Neuronal stem cell (in vitro differentiated cells): ENCODE measurements around the gene ACO2.

Experiments
- DNase-seq: peaks from one replicate; pipeline ENCODE4 v3.0.0-alpha.2; 2013; ENCODE audit warnings: low spot score
- H2AFZ ChIP-seq: one replicate; pipeline ENCODE4 v1.6.1; 2013; ENCODE audit warnings: mild to moderate bottlenecking, low read length, inconsistent platforms
- H2AK5ac ChIP-seq: 2 replicates; pipeline ENCODE4 v1.6.1; 2013; ENCODE audit warnings: low read depth, mild to moderate bottlenecking, inconsistent platforms, low read length, moderate library complexity, mixed read lengths
- H2BK120ac ChIP-seq: 2 replicates; pipeline ENCODE4 v1.6.1; 2013; ENCODE audit warnings: low read depth, mild to moderate bottlenecking, inconsistent platforms, low read length, moderate library complexity, mixed read lengths
- H2BK12ac ChIP-seq: one replicate; pipeline ENCODE4 v1.6.1; 2013; ENCODE audit warnings: low read length, inconsistent platforms
- H2BK15ac ChIP-seq: 2 replicates; pipeline ENCODE4 v1.6.1; 2013; ENCODE audit warnings: mild to moderate bottlenecking, low read length, inconsistent platforms, mixed read lengths
- H2BK5ac ChIP-seq: one replicate; pipeline ENCODE4 v1.6.1; 2013; ENCODE audit warnings: inconsistent platforms, mild to moderate bottlenecking, low read length, moderate library complexity
- H3K14ac ChIP-seq: one replicate; pipeline ENCODE4 v1.6.1; 2013; ENCODE audit warnings: low read length, inconsistent platforms
- H3K18ac ChIP-seq: 2 replicates; pipeline ENCODE4 v1.6.1; 2013; ENCODE audit warnings: low read length, inconsistent platforms
- H3K23ac ChIP-seq: 2 replicates; pipeline ENCODE4 v1.6.1; 2013; ENCODE audit warnings: low read depth, mild to moderate bottlenecking, mixed read lengths, low read length, inconsistent platforms; ENCODE audit not compliant: poor library complexity
- H3K27ac ChIP-seq: replicated peaks from 3 replicates; pipeline ENCODE4 v1.5.1; 2013; ENCODE audit warnings: low read length, inconsistent platforms
- H3K27me3 ChIP-seq, 3 experiments: 2 replicates each; pipeline ENCODE4 v1.6.1; 2013; ENCODE audit warnings: low read length in 3 of 3, mild to moderate bottlenecking in 2 of 3, inconsistent platforms in 1 of 3, low read depth in 1 of 3, mixed read lengths in 1 of 3, moderate library complexity in 1 of 3; ENCODE audit not compliant: control insufficient read depth in 3 of 3, insufficient read depth in 3 of 3
- H3K36me3 ChIP-seq, 2 donors: replicated peaks in 1 of 2; 2 replicates each; pipeline ENCODE4 v1.6.1; 2013; ENCODE audit warnings: low read length in 2 of 2; ENCODE audit not compliant: control insufficient read depth in 2 of 2, insufficient read depth in 2 of 2
- H3K4ac ChIP-seq: 2 replicates; pipeline ENCODE4 v1.6.1; 2013; ENCODE audit warnings: inconsistent platforms, mild to moderate bottlenecking, low read length, moderate library complexity
- H3K4me1 ChIP-seq, 2 donors: 1 replicate in 1 of 2; 2 replicates in 1 of 2; pipeline ENCODE4 v1.6.1; 2013; ENCODE audit warnings: low read length in 2 of 2, low read depth in 1 of 2; ENCODE audit not compliant: control insufficient read depth in 2 of 2, insufficient read depth in 1 of 2
- H3K4me2 ChIP-seq: one replicate; pipeline ENCODE4 v1.6.1; 2013; ENCODE audit warnings: mild to moderate bottlenecking, low read length, inconsistent platforms; ENCODE audit not compliant: insufficient read depth, poor library complexity, severe bottlenecking
- H3K4me3 ChIP-seq, 2 donors: 2 replicates each; pipeline ENCODE4 v1.5.1; 2013; ENCODE audit warnings: low read length in 2 of 2, mild to moderate bottlenecking in 2 of 2, inconsistent platforms in 1 of 2, moderate library complexity in 1 of 2
- H3K79me1 ChIP-seq: one replicate; pipeline ENCODE4 v1.6.1; 2013; ENCODE audit warnings: low read depth, mild to moderate bottlenecking, inconsistent platforms, low read length, moderate library complexity
- H3K9ac ChIP-seq: one replicate; pipeline ENCODE4 v1.6.1; 2013; ENCODE audit warnings: mild to moderate bottlenecking, low read depth, low read length, inconsistent platforms; ENCODE audit not compliant: poor library complexity
- H3K9me3 ChIP-seq, 2 donors: replicated peaks in 1 of 2; 2 replicates each; pipeline versions ENCODE3 to v1.6.1; 2013; ENCODE audit warnings: low read length in 2 of 2, mild to moderate bottlenecking in 2 of 2, inconsistent platforms in 1 of 2, low read depth in 1 of 2, mixed read lengths in 1 of 2, moderate library complexity in 1 of 2; ENCODE audit not compliant: control insufficient read depth in 2 of 2, insufficient read depth in 1 of 2
- H4K8ac ChIP-seq: one replicate; pipeline ENCODE4 v1.6.1; 2013; ENCODE audit warnings: low read depth, mild to moderate bottlenecking, inconsistent platforms, low read length, moderate library complexity
- H4K91ac ChIP-seq: one replicate; pipeline ENCODE4 v1.6.1; 2013; ENCODE audit warnings: low read length, low read depth, mild to moderate bottlenecking, inconsistent platforms; ENCODE audit not compliant: poor library complexity
- WGBS, 2 donors: extraction: QIAGEN DNeasy Blood & Tissue Kit; methylation state at CpG; one replicate each; pipeline ENCODE4 v1.1.7; 2013; ENCODE audit warnings: missing lambda C conversion rate in 2 of 2, mixed read lengths in 1 of 2; ENCODE audit not compliant: insufficient read length in 2 of 2, insufficient replicate concordance in 1 of 2; ENCODE audit errors: extremely low coverage in 2 of 2; 5-methylcytosine and 5-hydroxymethylcytosine counted together

ACO2 gene

DNA sequence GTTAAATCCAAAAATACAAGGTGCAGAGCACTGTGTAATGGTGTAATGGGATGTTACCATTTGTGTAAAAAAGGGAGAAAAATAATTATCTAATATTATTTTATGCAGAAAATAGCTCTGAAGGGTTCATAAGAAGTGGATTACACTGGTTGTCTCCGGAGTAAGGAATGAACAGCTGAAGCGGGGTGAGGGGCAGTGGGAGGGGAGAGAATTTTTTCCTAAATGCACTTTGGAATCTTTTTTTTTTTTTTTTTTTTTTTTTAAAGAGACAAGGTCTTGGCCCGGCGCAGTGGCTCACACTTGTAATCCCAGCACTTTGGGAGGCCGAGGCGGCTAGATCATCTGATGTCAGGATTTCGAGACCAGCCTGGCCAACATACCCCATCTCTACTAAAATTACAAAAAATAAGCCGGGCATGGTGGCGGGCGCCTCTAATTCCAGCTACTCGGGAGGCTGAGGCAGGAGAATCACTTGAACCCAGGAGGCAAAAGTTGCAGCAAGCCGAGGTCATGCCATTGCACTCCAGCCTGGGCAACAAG lies 82.1 kb downstream of the ACO2 start:
- Histone ChIP-seq H3K4me1 (peaks cover 2 to 8% of the 10 kb centered on the region in 2 donors), H3K4ac (no peak overlapping the region), H2BK120ac (no peak overlapping the region), H3K27me3 (no peaks in the 10 kb centered on the region), H2AFZ (no peak overlapping the region), H2AK5ac (no peak overlapping the region), H2BK12ac (no peak overlapping the region), H2BK5ac (no peak overlapping the region), H3K18ac (no peak overlapping the region), H3K23ac (no peak overlapping the region), H3K14ac (no peak overlapping the region), H3K27ac (no peak overlapping the region), H3K79me1 (no peaks in the 10 kb centered on the region), H3K4me2 (no peak overlapping the region), H4K91ac (no peak overlapping the region), H3K9me3 (no peaks in the 10 kb centered on the region), H4K8ac (no peak overlapping the region), H3K4me3 (no peak overlapping the region), H2BK15ac (no peak overlapping the region), H3K9ac (no peak overlapping the region), H3K36me3 (no peaks in the 10 kb centered on the region)
- no peak for DNase-seq
- no CpG with 5 or more reads among the region's 12 CpGs for WGBS, 2 donors

DNA sequence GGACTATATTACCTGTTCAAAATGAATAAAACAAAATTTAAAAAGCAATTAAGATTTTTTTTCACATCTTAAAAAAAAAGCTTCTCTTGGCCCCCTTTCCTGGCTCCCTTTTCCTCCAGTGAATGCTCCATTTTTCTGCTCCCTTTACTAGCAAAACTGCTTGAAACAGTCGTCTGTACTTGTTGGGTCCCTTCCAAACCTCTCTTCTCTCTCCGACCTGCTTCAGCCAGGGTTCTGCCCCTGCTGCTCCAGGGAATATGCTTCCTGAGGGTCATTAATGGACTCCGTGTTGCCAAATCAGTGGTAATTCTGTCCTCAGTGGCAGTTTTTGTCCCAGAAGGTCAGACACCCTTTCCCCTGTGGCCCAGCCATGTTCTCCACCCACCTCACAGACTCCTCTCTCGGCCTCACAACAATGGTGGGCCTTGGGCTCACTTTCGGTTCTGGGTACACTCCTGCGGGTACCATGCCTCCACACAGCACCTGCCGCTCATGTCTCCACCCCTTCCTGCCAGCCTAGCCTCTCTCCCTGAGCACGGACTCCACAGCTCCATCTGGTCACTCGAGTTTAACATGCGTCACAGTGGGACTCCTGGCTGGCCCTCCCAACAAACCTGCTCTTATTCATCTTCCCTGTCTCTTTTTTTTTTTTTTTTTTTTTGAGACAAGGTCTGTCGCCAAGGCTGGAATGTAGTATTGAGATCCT lies 83.1 kb downstream of the ACO2 start:
- WGBS, 2 donors = no CpG with 5 or more reads among the region's 11 CpGs
- no peaks in the 10 kb centered on the region for H3K27me3 ChIP-seq

DNA sequence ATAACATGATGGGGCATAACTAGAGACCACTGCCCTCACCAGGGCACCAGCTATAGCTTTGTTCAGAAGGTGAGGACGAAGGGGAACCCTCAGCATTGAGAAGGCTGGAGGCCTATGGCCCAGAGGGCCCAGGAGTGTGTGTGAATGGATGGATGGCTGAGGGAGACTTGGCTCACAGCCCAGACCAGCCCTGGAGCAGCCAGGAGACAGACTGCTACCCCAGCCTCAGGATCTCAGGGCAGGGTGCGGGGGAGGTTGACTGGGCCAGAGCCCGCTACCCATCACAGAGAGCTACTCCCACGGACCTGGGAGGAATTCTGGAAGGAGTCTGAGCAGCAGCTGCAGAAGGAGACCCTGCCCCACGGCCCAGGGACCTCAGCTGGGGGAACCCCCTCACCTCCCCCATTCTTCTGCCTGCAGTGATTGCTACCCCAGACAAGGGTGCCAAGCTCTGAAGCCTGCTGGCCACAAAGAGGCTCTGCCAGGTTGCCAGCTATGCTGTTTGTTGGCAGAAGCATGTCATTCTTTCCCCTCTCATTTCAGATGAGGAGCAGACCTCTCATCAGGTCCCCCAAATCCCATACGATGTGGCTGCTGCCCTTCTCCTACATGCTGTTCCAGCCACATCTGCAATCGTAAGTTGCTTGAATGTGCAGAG lies 86.5 kb downstream of the ACO2 start:
- peak overlapping the region; percentile 45 for H2AFZ ChIP-seq
- peaks cover 16 to 27% of the 10 kb centered on the region in 2 donors for H3K4me1 ChIP-seq
- H2BK15ac ChIP-seq = peak overlapping the region; percentile 69
- H4K91ac ChIP-seq = no peak overlapping the region
- no peaks in the 10 kb centered on the region for H3K9me3 ChIP-seq
- H3K4ac ChIP-seq = no peak overlapping the region
- H3K36me3 ChIP-seq = no peaks in the 10 kb centered on the region
- no peak overlapping the region for H3K27ac ChIP-seq
- H4K8ac ChIP-seq = no peak overlapping the region
- peak overlapping the region; percentile 16 for H2AK5ac ChIP-seq
- peak overlapping the region; percentile 11 for H3K18ac ChIP-seq
- no peaks in the 10 kb centered on the region for H3K27me3 ChIP-seq
- no peak overlapping the region for H3K4me3 ChIP-seq
- no peak overlapping the region for H3K23ac ChIP-seq
- no CpG with 5 or more reads among the region's 7 CpGs for WGBS, 2 donors
- H2BK120ac ChIP-seq = peak overlapping the region; percentile 24
- H3K14ac ChIP-seq = no peak overlapping the region
- H3K9ac ChIP-seq = no peak overlapping the region
- no peak overlapping the region for H2BK12ac ChIP-seq
- DNase-seq = no peak
- H3K4me2 ChIP-seq = no peak overlapping the region
- H2BK5ac ChIP-seq = peak overlapping the region; percentile 10
- H3K79me1 ChIP-seq = no peaks in the 10 kb centered on the region

More for the DNA sequence above, 83.1 kb downstream of the ACO2 start:
- H3K14ac ChIP-seq = no peak overlapping the region
- H3K36me3 ChIP-seq = no peaks in the 10 kb centered on the region
- no peaks in the 10 kb centered on the region for H3K9me3 ChIP-seq
- H2BK15ac ChIP-seq = no peak overlapping the region
- H2AK5ac ChIP-seq = peak overlapping the region; percentile 1
- no peak overlapping the region for H2BK120ac ChIP-seq
- no peak overlapping the region for H3K9ac ChIP-seq
- H3K23ac ChIP-seq = no peak overlapping the region
- no peak overlapping the region for H4K8ac ChIP-seq
- H3K4ac ChIP-seq = no peak overlapping the region
- H3K27ac ChIP-seq = no peak overlapping the region
- H3K4me1 ChIP-seq = peaks cover 4 to 11% of the 10 kb centered on the region in 2 donors
- H3K4me2 ChIP-seq = no peak overlapping the region
- H3K79me1 ChIP-seq = no peaks in the 10 kb centered on the region
- H3K4me3 ChIP-seq = no peak overlapping the region
- no peak for DNase-seq
- no peak overlapping the region for H2BK5ac ChIP-seq
- H3K18ac ChIP-seq = peak overlapping the region; percentile 62
- peak overlapping the region; percentile 52 for H2AFZ ChIP-seq
- no peak overlapping the region for H4K91ac ChIP-seq
- no peak overlapping the region for H2BK12ac ChIP-seq

DNA sequence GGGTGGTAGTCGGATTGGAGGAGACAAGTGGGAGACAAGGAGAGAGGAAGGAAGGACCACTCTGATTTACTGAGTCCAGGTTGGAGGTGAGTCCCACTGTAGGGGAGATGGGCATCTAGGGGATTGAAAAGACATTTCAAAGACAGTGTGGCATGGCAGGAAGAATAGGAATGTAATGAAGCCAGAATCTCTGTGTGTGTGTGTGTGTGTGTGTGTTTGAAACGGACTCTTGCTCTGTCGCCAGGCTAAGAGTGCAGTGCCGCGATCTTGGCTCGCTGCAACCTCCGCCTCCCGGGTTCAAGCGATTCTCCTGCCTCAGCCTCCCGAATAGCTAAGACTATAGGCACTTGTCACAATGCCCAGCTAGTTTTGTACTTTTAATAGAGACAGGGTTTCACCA lies 87.6 kb downstream of the ACO2 start:
- Histone ChIP-seq H3K9ac (no peak overlapping the region), H2BK12ac (no peak overlapping the region), H4K8ac (no peak overlapping the region), H3K4me1 (peaks cover 22 to 33% of the 10 kb centered on the region in 2 donors), H3K14ac (no peak overlapping the region), H3K4me3 (no peak overlapping the region), H3K27ac (no peak overlapping the region), H3K27me3 (peaks cover 0 to 2% (median 0%) of the 10 kb centered on the region in 3 experiments), H3K23ac (no peak overlapping the region), H2AK5ac (no peak overlapping the region), H3K79me1 (no peaks in the 10 kb centered on the region), H3K18ac (no peak overlapping the region), H2AFZ (no peak overlapping the region), H3K4me2 (no peak overlapping the region), H3K9me3 (no peaks in the 10 kb centered on the region), H2BK15ac (no peak overlapping the region), H2BK120ac (no peak overlapping the region), H3K36me3 (no peaks in the 10 kb centered on the region), H4K91ac (no peak overlapping the region), H3K4ac (no peak overlapping the region), H2BK5ac (no peak overlapping the region)
- no peak for DNase-seq
- WGBS, 2 donors = no CpG with 5 or more reads among the region's 10 CpGs
